ENCODE measurements around the gene REM2.

DNA sequence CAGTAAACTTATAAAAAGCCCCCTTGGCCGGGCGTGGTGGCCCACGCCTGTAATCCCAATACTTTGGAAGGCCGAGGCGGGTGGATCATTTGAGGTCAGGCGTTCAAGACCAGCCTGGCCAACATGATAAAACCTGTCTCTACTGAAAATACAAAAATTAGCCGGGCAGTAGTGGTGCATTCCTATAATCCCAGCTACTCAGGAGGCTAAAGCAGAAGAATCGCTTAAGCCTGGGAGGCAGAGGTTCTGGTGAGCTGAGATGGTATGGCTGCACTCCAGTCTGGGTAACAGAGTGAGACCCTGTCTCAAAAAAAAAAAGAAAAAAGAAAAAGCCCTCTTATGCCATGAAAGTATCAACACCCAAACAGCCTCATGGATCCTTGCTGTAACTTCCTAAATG lies 42.5 kb downstream of the REM2 start:
- TF ChIP-seq CTCF (conservative IDR thresholded peaks at IDR 0.05; ENCODE audit: low read depth, low read length) = no peak
- no peak for TF ChIP-seq EZH2 (IDR thresholded peaks at IDR 0.05; ENCODE audit: borderline replicate concordance, low read depth, low read length, poor library complexity, severe bottlenecking)
